GM12891 (cell line): ENCODE data around the gene NMB.

Source experiments
- PAX5 ChIP-seq: IDR thresholded peaks from 2 replicates; pipeline ENCODE4 v1.6.1; 2011; ENCODE audit warnings: low read length, moderate library complexity, mild to moderate bottlenecking; ENCODE audit not compliant: insufficient read depth, severe bottlenecking
- POLR2A ChIP-seq: IDR thresholded peaks from 2 replicates; pipeline ENCODE4 v1.6.1; 2011; ENCODE audit warnings: low read depth, low read length, control low read depth
- POLR2AphosphoS5 ChIP-seq: IDR thresholded peaks from 2 replicates; pipeline ENCODE4 v1.6.1; 2011; ENCODE audit warnings: low read depth, low read length, control low read depth
- SPI1 ChIP-seq: IDR thresholded peaks from 2 replicates; pipeline ENCODE4 v1.6.1; 2011; ENCODE audit warnings: low read depth, low read length, control low read depth

- no peak for TF ChIP-seq SPI1
- no peak for TF ChIP-seq POLR2AphosphoS5
- no peak for TF ChIP-seq POLR2A
- TF ChIP-seq PAX5: no peak
Measured at GRCh38 chr15:84666373-84666772, 8.4 kb upstream of the NMB start.
